HG02763 (cell line): Measurements from ENCODE around the gene UNC93B1.

Source experiments
- ATAC-seq: cut with Tn5 transposase; IDR thresholded peaks from one replicate; pipeline ENCODE4 v1.9.1; 2021; ENCODE audit warnings: mild to moderate bottlenecking, moderate library complexity; ENCODE audit not compliant: unreplicated experiment

The UNC93B1 gene

GRCh38 chr11:68040957-68041591 is 37.2 kb upstream of the UNC93B1 start:
- no peak for ATAC-seq

- ATAC-seq = peak; percentile 36
Observed at GRCh38 chr11:68040101-68040956, 36.4 kb upstream of the UNC93B1 start.

GRCh38 chr11:68039526-68040086 is 35.7 kb upstream of the UNC93B1 start:
- no peak for ATAC-seq

- peak; percentile 38 for ATAC-seq
Observed at GRCh38 chr11:68038718-68039525, 35.0 kb upstream of the UNC93B1 start, which contains the start of gene TCIRG1. TCIRG1 (plus strand) TSS chr11:68039025; CDS start chr11:68041272, 2,247 bp downstream.

GRCh38 chr11:68038226-68038717 is 34.4 kb upstream of the UNC93B1 start:
- no peak for ATAC-seq

- ATAC-seq = no peak
Observed at GRCh38 chr11:68037411-68038225, 33.7 kb upstream of the UNC93B1 start.

GRCh38 chr11:68036717-68037239 is 32.9 kb upstream of the UNC93B1 start:
- ATAC-seq = no peak

GRCh38 chr11:68036141-68036716 is 32.3 kb upstream of the UNC93B1 start:
- no peak for ATAC-seq

GRCh38 chr11:68035266-68035876 is 31.5 kb upstream of the UNC93B1 start:
- ATAC-seq = no peak

- ATAC-seq = no peak
Observed at GRCh38 chr11:68033708-68034045, 29.8 kb upstream of the UNC93B1 start.

GRCh38 chr11:68032997-68033707 is 29.3 kb upstream of the UNC93B1 start:
- no peak for ATAC-seq

GRCh38 chr11:68032003-68032402 is 28.1 kb upstream of the UNC93B1 start:
- ATAC-seq = no peak

GRCh38 chr11:68031144-68031464 is 27.2 kb upstream of the UNC93B1 start:
- no peak for ATAC-seq

GRCh38 chr11:68030318-68031143 is 26.6 kb upstream of the UNC93B1 start, which contains the start of gene NDUFS8:
NDUFS8 (plus strand) TSS chr11:68030681; CDS start chr11:68032152, 1,471 bp downstream.
- ATAC-seq = peak; percentile 92

- no peak for ATAC-seq
Observed at GRCh38 chr11:68028802-68029545, 25.1 kb upstream of the UNC93B1 start.

GRCh38 chr11:68027667-68028066 is 23.8 kb upstream of the UNC93B1 start:
- ATAC-seq = no peak
